ENCODE data around the gene ETF1. TPM values are rescaled to one million over a fixed set of nuclear protein-coding genes. Genes with fewer than 3 reads are reported as not detected.

ETF1 gene
- total RNA-seq, result 81.7 and 103 TPM in 2 replicates

DNA sequence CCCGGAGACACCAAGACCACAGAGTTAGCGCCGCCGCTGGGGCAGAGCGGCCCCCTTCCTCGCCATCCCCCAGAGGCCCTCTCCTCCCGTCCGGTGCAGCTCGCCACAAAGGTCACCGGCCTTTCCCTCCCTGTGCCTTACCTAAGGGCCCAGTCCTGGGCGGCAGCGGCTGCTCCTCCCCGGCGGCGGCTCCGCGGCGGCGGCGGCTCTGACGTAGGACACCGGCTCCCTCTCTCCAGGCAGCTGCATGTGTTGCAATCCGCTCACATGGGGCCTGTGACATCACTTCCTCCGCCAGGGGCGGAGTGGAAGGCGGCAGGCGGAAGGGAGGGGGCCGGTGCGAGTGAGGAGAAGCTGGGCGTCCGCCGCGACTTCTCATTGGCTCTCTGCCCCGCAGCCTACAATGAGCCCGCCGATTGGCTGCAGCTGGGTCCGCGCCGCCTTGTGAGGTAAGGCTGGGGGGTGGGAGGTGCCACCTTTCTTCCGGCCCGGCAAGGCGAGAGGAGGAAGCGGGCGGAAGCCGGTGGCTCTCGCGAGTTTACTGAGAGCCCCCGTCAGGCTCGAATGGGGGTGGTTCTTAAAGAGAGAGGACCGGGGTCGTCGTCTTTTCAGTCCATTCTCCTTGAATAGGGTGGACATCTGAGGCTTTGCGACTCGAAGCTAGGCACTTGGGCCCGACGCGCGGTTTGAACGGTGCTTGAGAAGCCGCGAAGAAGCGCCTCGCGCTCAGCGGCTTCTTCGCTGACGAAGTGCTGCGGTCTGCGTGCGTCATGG lies at the start of gene ETF1:
ETF1 (minus strand) TSS at position 281 of the 774 bp plus-strand sequence. CDS start 318 bp downstream, outside the sequence.

DNA sequence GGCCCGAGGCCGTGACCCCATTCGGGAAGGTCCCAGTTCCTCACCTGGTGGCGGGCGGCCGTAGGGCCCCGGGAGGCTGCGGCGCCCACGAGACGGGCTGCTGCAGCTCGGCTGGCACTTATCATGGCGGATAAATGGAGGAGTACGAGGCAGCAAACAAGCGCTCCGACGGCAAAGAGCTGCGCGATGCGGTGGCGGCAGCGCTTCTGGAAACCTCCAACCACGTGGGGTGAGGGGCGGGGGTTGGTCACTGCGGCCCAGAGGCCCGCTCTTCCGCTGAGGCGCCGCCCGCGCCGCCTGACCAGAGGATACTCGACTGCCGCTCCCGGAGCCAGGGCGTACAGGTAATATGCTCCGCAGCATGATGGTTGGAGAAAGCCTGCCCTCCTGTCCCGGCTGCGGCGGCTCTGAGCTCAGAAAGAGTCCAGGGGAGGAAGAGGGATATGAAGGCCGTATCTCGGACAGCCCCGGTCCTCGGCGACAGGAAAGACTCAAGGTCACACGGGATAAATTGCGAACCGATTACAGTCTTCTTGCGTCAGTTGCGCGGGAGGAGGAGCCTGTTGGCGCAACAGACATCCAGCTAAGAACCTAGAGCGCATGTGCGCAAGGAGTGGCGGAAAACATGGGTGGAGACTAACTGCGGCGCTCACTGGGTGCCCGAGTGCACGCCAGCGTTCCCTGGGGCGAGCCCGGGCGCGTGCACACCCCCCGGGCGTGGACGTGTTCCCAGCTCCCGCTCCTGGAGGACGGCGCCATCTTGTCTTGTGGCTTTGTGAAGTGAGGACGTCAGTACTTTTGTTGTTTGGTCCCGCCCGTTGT lies 32.4 kb upstream of the ETF1 start, which contains the start of gene HSPA9:
HSPA9 (minus strand) TSS at position 208 of the 822 bp plus-strand sequence; CDS start at position 125, 83 bp downstream.

DNA sequence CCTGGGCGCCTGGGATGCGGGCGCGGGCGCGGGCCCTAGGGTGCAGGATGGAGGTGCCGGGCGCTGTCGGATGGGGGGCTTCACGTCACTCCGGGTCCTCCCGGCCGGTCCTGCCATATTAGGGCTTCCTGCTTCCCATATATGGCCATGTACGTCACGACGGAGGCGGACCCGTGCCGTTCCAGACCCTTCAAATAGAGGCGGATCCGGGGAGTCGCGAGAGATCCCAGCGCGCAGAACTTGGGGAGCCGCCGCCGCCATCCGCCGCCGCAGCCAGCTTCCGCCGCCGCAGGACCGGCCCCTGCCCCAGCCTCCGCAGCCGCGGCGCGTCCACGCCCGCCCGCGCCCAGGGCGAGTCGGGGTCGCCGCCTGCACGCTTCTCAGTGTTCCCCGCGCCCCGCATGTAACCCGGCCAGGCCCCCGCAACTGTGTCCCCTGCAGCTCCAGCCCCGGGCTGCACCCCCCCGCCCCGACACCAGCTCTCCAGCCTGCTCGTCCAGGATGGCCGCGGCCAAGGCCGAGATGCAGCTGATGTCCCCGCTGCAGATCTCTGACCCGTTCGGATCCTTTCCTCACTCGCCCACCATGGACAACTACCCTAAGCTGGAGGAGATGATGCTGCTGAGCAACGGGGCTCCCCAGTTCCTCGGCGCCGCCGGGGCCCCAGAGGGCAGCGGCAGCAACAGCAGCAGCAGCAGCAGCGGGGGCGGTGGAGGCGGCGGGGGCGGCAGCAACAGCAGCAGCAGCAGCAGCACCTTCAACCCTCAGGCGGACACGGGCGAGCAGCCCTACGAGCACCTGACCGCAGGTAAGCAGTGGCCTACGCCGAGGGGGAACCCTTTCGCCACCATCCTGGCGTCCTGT lies 77.5 kb downstream of the ETF1 start, which contains the start of gene EGR1:
EGR1 (plus strand) TSS at position 219 of the 864 bp plus-strand sequence; CDS start at position 502, 283 bp downstream.

Other genes with a start within 250 kb of the ETF1 start
- 0.98 and 1.4 TPM in 2 replicates for gene CDC25C, start 211.4 kb downstream of the ETF1 start, total RNA-seq
- 31.8 and 32.6 TPM in 2 replicates for gene FAM53C, start 205.0 kb downstream of the ETF1 start, total RNA-seq
- 55.4 and 57.3 TPM in 2 replicates for gene KDM3B, start 190.6 kb downstream of the ETF1 start, total RNA-seq
- 0.65 and 1.0 TPM in 2 replicates for gene REEP2, start 104.2 kb downstream of the ETF1 start, total RNA-seq
- 2.7 and 3.4 TPM in 2 replicates for gene EGR1, start 77.8 kb downstream of the ETF1 start, total RNA-seq
- 180 and 204 TPM in 2 replicates for gene HSPA9, start 32.2 kb upstream of the ETF1 start, total RNA-seq
- gene CTNNA1, start 210.2 kb upstream of the ETF1 start, total RNA-seq, result 596 and 682 TPM in 2 replicates

Data from dermis lymphatic vessel endothelial cell (primary cell).